ENCODE results near the gene AUTS2. TPM values are rescaled to one million over a fixed set of nuclear protein-coding genes. Genes with fewer than 3 reads are reported as not detected.

AUTS2 gene
- total RNA-seq, 1 experiment from 2014 or later = 256 TPM

DNA sequence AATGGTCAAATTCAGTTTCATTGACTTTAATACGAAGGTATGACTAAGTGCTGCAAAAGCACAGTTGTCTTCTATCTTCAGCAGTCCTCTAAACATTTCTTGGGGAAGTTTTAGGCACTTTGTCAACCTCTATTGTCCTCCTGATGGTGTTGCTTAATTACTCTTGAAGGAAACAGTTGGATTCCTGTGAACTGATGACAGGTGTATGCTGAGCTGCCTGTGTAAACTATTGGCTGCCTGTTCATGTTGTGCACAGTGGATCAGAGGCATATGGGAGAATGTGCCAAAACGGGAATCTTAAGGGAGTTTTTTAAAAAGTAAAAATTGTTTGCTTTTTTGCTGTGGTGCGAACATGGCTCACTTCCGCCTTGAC is 221.0 kb downstream of the AUTS2 start:
- Histone ChIP-seq H3K79me2 (ENCODE audit: insufficient read depth, low read length) (no peaks in the 10 kb centered on the region), H4K5ac (ENCODE audit: insufficient read length, low read depth, low read length) (no peak overlapping the region), H3K27ac (ENCODE audit: insufficient read length, low read depth, low read length) (no peak overlapping the region), H2BK120ac (ENCODE audit: low read depth, low read length, poor library complexity, severe bottlenecking) (no peak overlapping the region), H3K4ac (ENCODE audit: low read depth, low read length) (no peak overlapping the region), H4K8ac (replicated peaks; ENCODE audit: insufficient read length, low read depth, low read length) (no peak overlapping the region), H3T11ph (ENCODE audit: low read length) (no peak overlapping the region), H3K9me3 (ENCODE audit: control insufficient read depth, low read depth, low read length) (no peaks in the 10 kb centered on the region), H3K14ac (ENCODE audit: insufficient read depth, low read length) (no peak overlapping the region), H3K56ac (ENCODE audit: insufficient read length, low read depth, low read length) (no peak overlapping the region), H3K18ac (ENCODE audit: insufficient read length, low read depth, low read length) (no peak overlapping the region), H4K91ac (ENCODE audit: insufficient read length, low read depth, low read length) (no peak overlapping the region), H2BK15ac (ENCODE audit: low read depth, low read length) (no peak overlapping the region), H2AFZ (ENCODE audit: low read length) (no peak overlapping the region), H3K4me1 (ENCODE audit: insufficient read depth, low read length) (peaks cover 2% of the 10 kb centered on the region), H2AK5ac (ENCODE audit: insufficient read length, low read length) (no peak overlapping the region), H3K23ac (ENCODE audit: insufficient read length, low read depth, low read length) (no peak overlapping the region), H3K79me1 (ENCODE audit: insufficient read depth, low read depth, low read length, poor library complexity, severe bottlenecking) (no peaks in the 10 kb centered on the region), H4K20me1 (ENCODE audit: control insufficient read depth, insufficient read depth, insufficient read length) (no peaks in the 10 kb centered on the region), H3K27me3 (ENCODE audit: insufficient read depth, low read length) (no peaks in the 10 kb centered on the region), H3K23me2 (ENCODE audit: insufficient read length, low read depth, low read length, poor library complexity, severe bottlenecking) (no peaks in the 10 kb centered on the region), H2BK5ac (ENCODE audit: insufficient read length, low read length) (no peak overlapping the region), H2BK20ac (ENCODE audit: low read depth, low read length, poor library complexity, severe bottlenecking) (no peak overlapping the region), H3K4me2 (ENCODE audit: insufficient read depth, insufficient read length, low read length) (no peak overlapping the region), H2BK12ac (ENCODE audit: insufficient read length, low read depth, low read length) (no peak overlapping the region), H3K9ac (ENCODE audit: extremely low read depth, insufficient read length, low read length) (no peak overlapping the region)
- TF ChIP-seq, protein P1, sequence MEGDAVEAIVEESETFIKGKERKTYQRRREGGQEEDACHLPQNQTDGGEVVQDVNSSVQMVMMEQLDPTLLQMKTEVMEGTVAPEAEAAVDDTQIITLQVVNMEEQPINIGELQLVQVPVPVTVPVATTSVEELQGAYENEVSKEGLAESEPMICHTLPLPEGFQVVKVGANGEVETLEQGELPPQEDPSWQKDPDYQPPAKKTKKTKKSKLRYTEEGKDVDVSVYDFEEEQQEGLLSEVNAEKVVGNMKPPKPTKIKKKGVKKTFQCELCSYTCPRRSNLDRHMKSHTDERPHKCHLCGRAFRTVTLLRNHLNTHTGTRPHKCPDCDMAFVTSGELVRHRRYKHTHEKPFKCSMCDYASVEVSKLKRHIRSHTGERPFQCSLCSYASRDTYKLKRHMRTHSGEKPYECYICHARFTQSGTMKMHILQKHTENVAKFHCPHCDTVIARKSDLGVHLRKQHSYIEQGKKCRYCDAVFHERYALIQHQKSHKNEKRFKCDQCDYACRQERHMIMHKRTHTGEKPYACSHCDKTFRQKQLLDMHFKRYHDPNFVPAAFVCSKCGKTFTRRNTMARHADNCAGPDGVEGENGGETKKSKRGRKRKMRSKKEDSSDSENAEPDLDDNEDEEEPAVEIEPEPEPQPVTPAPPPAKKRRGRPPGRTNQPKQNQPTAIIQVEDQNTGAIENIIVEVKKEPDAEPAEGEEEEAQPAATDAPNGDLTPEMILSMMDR (conservative IDR thresholded peaks at IDR 0.05) = no peak
- DNase-seq = no peak
- Mint-ChIP-seq H3K27me3 (ENCODE audit: low read depth) (no peaks in the 10 kb centered on the region), H3K27ac (no peak overlapping the region; a peak in 1 of 7 replicates), H3K4me1 (peaks cover 28 to 37% of the 10 kb centered on the region in 2 experiments), H3K36me3 (ENCODE audit: insufficient read depth in 1 of 3, low read depth in 3 of 3) (no peaks in the 10 kb centered on the region), H3K4me3 (no peak overlapping the region), H3K9me3 (no peaks in the 10 kb centered on the region)
- no CpG with 5 or more reads among the region's 4 CpGs for WGBS (ENCODE audit: extremely low coverage, insufficient read length, low lambda C conversion rate)

All from H9 (cell line).